T-helper 2 cell treated with Interferon-gamma antibody and Interleukin-4, amounts not matched to agents 5 μg/mL and 100 μg/mL, for 36 hours (primary cell): Measurements from ENCODE around the gene TIMM50.

ENCODE experiments used
- DNase-seq: peaks from one replicate; pipeline ENCODE4 v3.0.0; 2021; ENCODE audit warnings: low spot score
- H3K27ac Mint-ChIP-seq: one replicate; pipeline ENCODE4 v1.8.0; 2021; ENCODE audit warnings: mild to moderate bottlenecking, mixed read lengths
- H3K27me3 Mint-ChIP-seq: one replicate; pipeline ENCODE4 v1.8.0; 2021; ENCODE audit warnings: low read depth, mixed read lengths
- H3K36me3 Mint-ChIP-seq: one replicate; pipeline ENCODE4 v1.8.0; 2021; ENCODE audit warnings: low read depth, mixed read lengths
- H3K4me1 Mint-ChIP-seq: one replicate; pipeline ENCODE4 v1.8.0; 2021; ENCODE audit warnings: low read depth, mixed read lengths
- H3K4me3 Mint-ChIP-seq: one replicate; pipeline ENCODE4 v1.8.0; 2022; ENCODE audit warnings: mild to moderate bottlenecking, moderate library complexity, mixed read lengths
- H3K9me3 Mint-ChIP-seq: one replicate; pipeline ENCODE4 v1.8.0; 2021; ENCODE audit warnings: mixed read lengths

The TIMM50 gene

DNA sequence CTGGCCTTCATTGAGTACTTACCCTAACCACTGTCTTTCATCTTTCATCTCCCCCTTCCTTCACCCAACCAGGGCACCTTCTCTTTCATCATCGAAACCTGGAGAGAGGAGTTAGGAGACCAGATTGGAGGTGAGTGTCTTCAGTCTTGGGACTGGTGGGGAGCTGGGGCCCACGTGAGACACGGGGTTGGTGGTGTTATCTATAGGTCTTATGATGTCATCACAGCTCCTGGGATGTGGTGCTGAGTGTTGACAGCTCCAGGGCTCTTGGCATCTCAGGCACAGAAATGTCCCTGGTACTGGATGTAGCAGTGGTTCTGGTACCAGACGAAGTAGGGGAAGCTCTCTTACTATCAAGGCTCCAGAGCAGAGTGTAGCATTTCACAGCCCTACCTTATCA, 19.9 kb downstream of the TIMM50 start:
- peaks cover 2% of the 10 kb centered on the region for H3K36me3 Mint-ChIP-seq
- peaks cover 12% of the 10 kb centered on the region for H3K4me1 Mint-ChIP-seq
- no peaks in the 10 kb centered on the region for H3K9me3 Mint-ChIP-seq
- H3K27ac Mint-ChIP-seq, result no peak overlapping the region
- DNase-seq, result no peak
- peaks cover 71% of the 10 kb centered on the region for H3K27me3 Mint-ChIP-seq
- no peak overlapping the region for H3K4me3 Mint-ChIP-seq

DNA sequence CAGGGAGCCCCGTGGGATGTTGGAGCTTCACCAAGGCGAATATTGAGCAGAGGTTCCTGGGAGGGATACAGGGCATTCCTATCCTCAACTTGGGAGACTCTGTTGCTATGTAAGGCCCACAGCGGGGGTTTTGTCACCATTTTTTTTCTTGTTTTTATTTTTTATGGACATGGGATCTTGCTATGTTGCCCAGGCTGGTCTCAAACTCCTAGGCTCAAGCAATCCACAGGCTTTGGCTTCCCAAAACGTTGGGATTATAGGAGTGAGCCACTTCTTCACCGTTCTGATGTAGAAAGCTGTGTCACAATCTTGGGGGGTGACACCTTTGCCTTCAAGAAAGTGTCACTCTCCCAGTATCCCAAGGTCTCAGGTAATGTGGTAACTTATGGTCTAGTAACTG, 20.7 kb downstream of the TIMM50 start:
- no peaks in the 10 kb centered on the region for H3K9me3 Mint-ChIP-seq
- no peak overlapping the region for H3K4me3 Mint-ChIP-seq
- peaks cover 2% of the 10 kb centered on the region for H3K36me3 Mint-ChIP-seq
- DNase-seq, result no peak
- H3K27me3 Mint-ChIP-seq, result peaks cover 71% of the 10 kb centered on the region
- peaks cover 14% of the 10 kb centered on the region for H3K4me1 Mint-ChIP-seq
- no peak overlapping the region for H3K27ac Mint-ChIP-seq

DNA sequence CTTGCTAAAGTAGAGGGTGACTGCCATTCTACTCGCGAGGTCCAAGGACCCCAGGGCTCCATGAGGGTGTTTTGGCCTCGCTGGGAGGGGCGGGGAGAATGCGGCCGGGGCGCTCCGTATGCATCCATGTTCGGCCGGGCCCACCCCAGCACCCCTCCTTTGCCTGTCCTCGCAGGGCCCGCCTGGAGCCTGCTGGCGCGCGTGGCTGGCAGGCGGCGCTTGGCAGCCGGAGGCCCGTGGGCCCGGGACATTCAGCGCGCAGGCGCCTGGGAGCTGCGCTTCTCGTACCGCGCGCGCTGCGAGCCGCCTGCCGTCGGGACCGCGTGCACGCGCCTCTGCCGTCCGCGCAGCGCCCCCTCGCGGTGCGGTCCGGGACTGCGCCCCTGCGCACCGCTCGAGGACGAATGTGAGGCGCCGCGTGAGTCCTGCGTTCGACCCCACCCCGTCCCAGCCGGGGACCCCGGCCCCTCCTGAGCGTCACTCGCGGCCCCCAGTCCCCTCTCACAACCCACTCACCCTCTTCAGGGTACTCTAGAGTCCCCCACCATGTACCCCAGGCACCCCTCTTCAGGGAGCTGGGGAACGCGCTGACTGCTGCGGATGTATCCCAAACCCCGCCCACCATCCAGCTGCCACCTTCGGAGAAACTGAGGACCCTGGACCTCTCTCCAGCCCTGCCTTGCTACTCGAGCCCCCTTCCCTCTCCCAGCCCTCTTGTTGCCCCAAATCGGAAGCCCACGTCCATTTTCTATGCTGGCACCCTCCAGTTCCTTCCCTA, 22.2 kb downstream of the TIMM50 start:
- peaks cover 23% of the 10 kb centered on the region for H3K4me1 Mint-ChIP-seq
- peaks cover 69% of the 10 kb centered on the region for H3K27me3 Mint-ChIP-seq
- no peak overlapping the region for H3K27ac Mint-ChIP-seq
- DNase-seq, result peak; percentile 81
- H3K9me3 Mint-ChIP-seq, result no peaks in the 10 kb centered on the region
- peaks cover 2% of the 10 kb centered on the region for H3K36me3 Mint-ChIP-seq
- H3K4me3 Mint-ChIP-seq, result no peak overlapping the region

DNA sequence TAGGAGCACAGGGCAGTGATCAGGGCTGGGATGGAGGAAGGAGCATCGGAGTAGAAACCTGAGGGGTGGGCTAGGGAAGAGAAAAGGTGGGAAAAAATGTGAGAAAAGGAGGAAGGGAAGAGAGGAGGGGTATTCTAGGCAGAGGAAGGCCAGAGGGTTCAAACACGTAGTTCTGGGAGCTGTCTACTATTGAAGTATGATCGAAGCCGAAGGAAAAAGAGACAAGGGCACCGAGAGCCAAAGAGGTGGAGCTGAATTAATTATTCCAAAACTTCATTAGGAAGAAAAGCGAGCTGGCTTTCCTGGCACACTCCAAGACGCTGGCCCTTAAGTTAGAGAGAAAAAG, 25.9 kb downstream of the TIMM50 start:
- H3K36me3 Mint-ChIP-seq, result no peaks in the 10 kb centered on the region
- no peak overlapping the region for H3K27ac Mint-ChIP-seq
- no peak for DNase-seq
- H3K9me3 Mint-ChIP-seq, result no peaks in the 10 kb centered on the region
- peaks cover 48% of the 10 kb centered on the region for H3K27me3 Mint-ChIP-seq
- H3K4me1 Mint-ChIP-seq, result peaks cover 19% of the 10 kb centered on the region
- peak overlapping the region; percentile 56 for H3K4me3 Mint-ChIP-seq

DNA sequence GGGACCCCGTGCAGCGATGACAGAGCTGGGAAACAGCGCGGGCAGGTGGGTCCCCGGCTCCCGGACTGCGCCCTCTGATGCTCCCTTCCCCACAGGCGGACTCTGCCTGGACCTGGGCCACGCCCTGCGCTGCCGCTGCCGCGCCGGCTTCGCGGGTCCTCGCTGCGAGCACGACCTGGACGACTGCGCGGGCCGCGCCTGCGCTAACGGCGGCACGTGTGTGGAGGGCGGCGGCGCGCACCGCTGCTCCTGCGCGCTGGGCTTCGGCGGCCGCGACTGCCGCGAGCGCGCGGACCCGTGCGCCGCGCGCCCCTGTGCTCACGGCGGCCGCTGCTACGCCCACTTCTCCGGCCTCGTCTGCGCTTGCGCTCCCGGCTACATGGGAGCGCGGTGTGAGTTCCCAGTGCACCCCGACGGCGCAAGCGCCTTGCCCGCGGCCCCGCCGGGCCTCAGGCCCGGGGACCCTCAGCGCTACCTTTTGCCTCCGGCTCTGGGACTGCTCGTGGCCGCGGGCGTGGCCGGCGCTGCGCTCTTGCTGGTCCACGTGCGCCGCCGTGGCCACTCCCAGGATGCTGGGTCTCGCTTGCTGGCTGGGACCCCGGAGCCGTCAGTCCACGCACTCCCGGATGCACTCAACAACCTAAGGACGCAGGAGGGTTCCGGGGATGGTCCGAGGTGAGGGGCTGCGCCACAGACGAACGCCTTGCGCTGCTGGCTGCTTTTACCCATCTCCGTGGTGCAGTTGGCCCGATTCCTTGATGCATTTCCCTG, 26.5 kb downstream of the TIMM50 start:
- Mint-ChIP-seq H3K4me1 (peaks cover 19% of the 10 kb centered on the region), H3K27ac (no peak overlapping the region), H3K36me3 (no peaks in the 10 kb centered on the region), H3K27me3 (peaks cover 46% of the 10 kb centered on the region), H3K4me3 (peak overlapping the region; percentile 80), H3K9me3 (no peaks in the 10 kb centered on the region)
- DNase-seq, result peak; percentile 75

DNA sequence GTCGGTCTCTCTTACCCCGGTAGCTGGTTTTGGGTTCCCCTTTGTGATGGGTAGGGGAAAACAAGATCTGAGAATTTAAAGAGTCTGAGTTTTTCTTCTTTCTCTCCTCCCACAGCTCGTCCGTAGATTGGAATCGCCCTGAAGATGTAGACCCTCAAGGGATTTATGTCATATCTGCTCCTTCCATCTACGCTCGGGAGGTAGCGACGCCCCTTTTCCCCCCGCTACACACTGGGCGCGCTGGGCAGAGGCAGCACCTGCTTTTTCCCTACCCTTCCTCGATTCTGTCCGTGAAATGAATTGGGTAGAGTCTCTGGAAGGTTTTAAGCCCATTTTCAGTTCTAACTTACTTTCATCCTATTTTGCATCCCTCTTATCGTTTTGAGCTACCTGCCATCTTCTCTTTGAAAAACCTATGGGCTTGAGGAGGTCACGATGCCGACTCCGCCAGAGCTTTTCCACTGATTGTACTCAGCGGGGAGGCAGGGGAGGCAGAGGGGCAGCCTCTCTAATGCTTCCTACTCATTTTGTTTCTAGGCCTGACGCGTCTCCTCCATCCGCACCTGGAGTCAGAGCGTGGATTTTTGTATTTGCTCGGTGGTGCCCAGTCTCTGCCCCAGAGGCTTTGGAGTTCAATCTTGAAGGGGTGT, 27.2 kb downstream of the TIMM50 start:
- Mint-ChIP-seq H3K36me3 (no peaks in the 10 kb centered on the region), H3K4me3 (peak overlapping the region; percentile 80), H3K27me3 (peaks cover 47% of the 10 kb centered on the region), H3K9me3 (no peaks in the 10 kb centered on the region), H3K4me1 (peaks cover 19% of the 10 kb centered on the region), H3K27ac (no peak overlapping the region)
- DNase-seq, result no peak

DNA sequence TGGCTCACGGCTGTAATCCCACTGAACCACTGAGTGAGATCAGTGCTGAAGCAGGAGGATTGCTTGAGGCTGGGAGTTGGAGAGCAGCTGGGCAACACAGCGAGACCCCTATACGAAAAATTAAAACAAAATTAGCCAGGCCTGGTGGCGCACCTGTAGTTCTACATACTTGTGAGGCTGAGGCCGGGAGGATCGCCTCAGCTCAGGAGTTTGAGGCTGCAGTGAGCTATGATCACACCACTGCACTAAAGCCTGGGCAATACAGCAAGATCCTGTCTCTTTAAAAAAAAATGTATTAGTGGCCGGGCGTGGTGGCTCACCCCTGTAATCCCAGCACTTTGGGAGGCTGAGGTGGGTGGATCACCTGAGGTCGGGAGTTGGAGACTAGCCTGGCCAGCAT, 28.0 kb downstream of the TIMM50 start:
- Mint-ChIP-seq H3K4me3 (no peak overlapping the region), H3K36me3 (no peaks in the 10 kb centered on the region), H3K27ac (no peak overlapping the region), H3K4me1 (peaks cover 13% of the 10 kb centered on the region), H3K27me3 (peaks cover 49% of the 10 kb centered on the region), H3K9me3 (no peaks in the 10 kb centered on the region)
- DNase-seq, result no peak

DNA sequence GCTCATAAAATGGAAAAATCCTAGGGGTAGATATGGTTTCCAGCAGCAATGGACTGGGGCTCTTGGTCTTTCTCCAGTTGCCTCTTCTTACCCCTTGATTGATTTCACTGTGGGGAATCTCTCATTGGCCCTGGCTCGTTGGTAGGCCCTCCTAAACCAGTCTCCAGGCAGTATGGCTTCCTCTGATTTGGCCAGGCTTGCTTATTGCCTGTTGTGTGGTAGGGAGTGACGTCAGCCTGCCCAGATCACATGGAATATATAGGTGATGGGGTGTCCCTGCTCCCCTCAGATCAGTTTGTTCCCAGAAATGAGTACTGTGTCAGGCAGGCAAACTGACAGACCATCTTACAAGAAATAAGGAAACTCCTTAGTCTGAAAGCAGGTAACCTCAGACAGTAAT, 28.6 kb downstream of the TIMM50 start:
- Mint-ChIP-seq H3K4me1 (peaks cover 13% of the 10 kb centered on the region), H3K4me3 (no peak overlapping the region), H3K27me3 (peaks cover 50% of the 10 kb centered on the region), H3K36me3 (no peaks in the 10 kb centered on the region), H3K9me3 (no peaks in the 10 kb centered on the region), H3K27ac (no peak overlapping the region)
- no peak for DNase-seq

DNA sequence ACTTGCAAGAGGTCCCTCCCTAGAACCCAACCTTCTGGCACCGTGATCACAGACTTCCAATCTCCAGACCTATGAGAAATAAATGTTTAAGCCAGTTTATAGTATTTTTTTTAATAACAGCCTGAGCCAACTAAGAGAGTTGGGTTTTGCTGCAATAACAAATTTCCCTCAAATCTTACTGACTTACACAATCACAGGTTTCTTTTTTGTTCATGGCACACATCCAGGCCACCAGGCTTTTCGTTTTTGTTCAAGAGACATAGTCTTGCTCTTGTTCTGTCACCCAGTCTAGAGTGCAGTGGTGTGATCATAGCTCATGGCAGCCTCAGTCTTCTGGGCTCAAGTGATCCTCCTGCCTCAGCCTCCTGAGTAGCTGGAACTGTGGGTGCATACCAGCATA, 32.4 kb downstream of the TIMM50 start:
- peaks cover 53% of the 10 kb centered on the region for H3K27me3 Mint-ChIP-seq
- peaks cover 8% of the 10 kb centered on the region for H3K4me1 Mint-ChIP-seq
- H3K4me3 Mint-ChIP-seq, result no peak overlapping the region
- H3K36me3 Mint-ChIP-seq, result no peaks in the 10 kb centered on the region
- no peak for DNase-seq
- H3K27ac Mint-ChIP-seq, result no peak overlapping the region
- H3K9me3 Mint-ChIP-seq, result no peaks in the 10 kb centered on the region

DNA sequence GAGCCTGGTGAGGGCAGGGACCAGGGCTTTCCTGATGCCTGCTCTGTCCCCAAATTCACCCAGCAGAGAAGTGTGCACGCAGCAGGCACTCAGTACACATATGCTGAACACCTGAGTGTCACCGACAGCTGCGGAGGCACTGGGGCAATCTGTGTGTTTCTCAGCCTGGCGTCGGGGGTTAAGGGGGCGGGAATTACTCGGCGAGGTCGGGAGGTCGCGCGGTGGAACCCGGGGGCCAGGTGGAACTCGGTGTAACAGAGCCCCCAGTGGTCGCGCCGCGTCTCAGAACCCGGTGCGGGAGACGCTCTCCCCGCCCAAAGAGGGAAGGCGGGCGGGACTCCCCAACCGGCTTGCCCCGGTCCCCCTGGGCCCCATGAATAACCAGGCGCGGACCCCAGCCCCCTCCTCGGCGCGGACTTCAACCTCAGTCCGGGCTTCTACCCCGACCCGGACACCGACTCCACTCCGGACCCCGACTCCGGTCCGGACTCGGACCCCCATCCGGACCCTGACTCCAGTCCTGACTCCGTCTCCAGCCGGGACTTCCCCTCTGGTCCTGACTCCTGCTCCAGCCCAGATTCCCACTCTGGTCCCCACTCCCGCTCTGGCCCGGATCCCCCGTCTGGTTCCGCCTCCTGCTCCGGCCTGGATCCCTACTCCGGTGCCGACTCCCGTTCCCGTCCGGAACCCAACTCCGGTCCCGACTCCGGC, 34.4 kb downstream of the TIMM50 start, which contains the start of gene SELENOV:
TSS of gene SELENOV (plus strand) at position 300 of the 711 bp plus-strand sequence. CDS start at position 374, 74 bp downstream.
- Mint-ChIP-seq H3K27ac (peak within 1 kb of the TSS; percentile 58), H3K4me1 (peaks cover 8% of the 10 kb centered on the region), H3K4me3 (peak within 1 kb of the TSS; percentile 66), H3K36me3 (no peaks in the 10 kb centered on the region), H3K9me3 (no peaks in the 10 kb centered on the region), H3K27me3 (peaks cover 54% of the 10 kb centered on the region)
- DNase-seq, result no peak

DNA sequence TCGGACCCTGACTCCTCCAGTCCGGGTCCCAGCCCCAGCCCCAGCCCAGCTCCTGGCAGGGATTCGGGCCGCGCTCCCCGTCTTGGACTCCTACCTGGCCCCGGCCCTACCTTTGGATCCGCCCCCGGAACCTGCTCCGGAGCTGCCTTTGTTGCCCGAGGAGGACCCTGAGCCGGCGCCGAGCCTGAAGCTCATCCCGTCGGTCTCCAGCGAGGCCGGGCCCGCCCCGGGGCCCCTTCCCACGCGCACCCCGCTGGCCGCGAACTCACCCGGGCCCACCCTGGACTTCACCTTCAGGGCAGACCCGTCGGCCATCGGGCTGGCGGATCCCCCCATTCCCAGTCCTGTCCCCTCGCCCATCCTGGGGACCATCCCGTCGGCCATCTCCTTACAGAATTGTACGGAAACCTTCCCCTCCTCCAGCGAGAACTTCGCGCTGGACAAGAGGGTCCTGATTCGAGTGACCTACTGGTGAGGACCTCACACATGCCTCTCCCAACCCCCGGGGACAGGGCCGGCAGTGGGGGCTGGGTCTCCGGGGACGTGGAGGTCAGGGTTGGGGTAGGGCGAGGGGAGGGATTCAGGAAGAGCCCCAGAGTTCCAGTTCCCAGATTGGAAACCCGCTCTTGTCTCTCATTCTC, 35.0 kb downstream of the TIMM50 start:
- H3K27me3 Mint-ChIP-seq, result peaks cover 54% of the 10 kb centered on the region
- H3K4me1 Mint-ChIP-seq, result peaks cover 8% of the 10 kb centered on the region
- DNase-seq, result no peak
- peak overlapping the region; percentile 2 for H3K4me3 Mint-ChIP-seq
- H3K27ac Mint-ChIP-seq, result no peak overlapping the region
- no peaks in the 10 kb centered on the region for H3K36me3 Mint-ChIP-seq
- H3K9me3 Mint-ChIP-seq, result no peaks in the 10 kb centered on the region

DNA sequence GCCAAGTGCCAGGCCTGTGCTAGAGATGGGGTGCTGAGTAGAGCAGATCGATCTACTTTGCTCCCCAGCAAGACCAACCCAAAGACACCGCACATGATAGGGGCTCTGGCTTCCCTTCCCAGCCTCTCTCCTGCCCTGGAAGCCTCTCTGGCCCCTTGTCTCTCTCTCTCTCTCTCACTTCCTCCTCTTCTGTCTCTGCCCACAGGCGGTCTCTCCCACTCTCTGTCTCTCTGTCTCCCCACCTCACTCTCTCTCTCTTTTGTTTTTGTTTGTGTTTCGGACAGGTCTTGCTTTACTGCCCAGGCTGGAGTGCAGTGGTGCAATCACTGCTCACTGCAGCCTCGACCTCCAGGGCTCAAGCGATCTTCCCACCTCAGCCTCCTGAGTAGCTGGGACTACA, 35.6 kb downstream of the TIMM50 start:
- no peak for DNase-seq
- no peak overlapping the region for H3K27ac Mint-ChIP-seq
- H3K36me3 Mint-ChIP-seq, result no peaks in the 10 kb centered on the region
- no peaks in the 10 kb centered on the region for H3K9me3 Mint-ChIP-seq
- peak overlapping the region; percentile 2 for H3K4me3 Mint-ChIP-seq
- peaks cover 8% of the 10 kb centered on the region for H3K4me1 Mint-ChIP-seq
- H3K27me3 Mint-ChIP-seq, result peaks cover 54% of the 10 kb centered on the region

DNA sequence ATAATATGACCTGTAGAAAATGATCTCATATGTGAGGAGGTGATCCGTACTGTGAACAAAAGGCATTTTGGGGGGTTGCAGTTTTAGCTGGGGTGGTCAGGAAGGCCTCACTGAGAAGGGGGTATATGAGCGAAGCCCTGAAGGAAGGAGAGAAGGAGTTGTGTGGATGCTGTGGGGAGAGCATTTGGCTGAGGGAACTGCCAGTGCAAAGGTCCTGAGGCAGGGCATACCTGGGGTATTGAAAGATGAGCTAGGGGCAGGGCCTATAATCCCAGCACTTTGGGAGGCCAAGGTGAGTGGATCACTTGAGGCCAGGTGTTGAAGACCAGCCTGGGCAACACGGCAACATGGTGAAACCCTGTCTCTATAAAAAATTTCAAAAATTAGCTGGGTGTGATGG, 36.8 kb downstream of the TIMM50 start:
- no peak for DNase-seq
- H3K27me3 Mint-ChIP-seq, result peaks cover 54% of the 10 kb centered on the region
- H3K4me3 Mint-ChIP-seq, result no peak overlapping the region
- H3K36me3 Mint-ChIP-seq, result no peaks in the 10 kb centered on the region
- peaks cover 8% of the 10 kb centered on the region for H3K4me1 Mint-ChIP-seq
- no peaks in the 10 kb centered on the region for H3K9me3 Mint-ChIP-seq
- H3K27ac Mint-ChIP-seq, result no peak overlapping the region
